K562 (cell line): Measurements from ENCODE around the gene HK2. TPM values are rescaled to one million over a fixed set of nuclear protein-coding genes. Genes with fewer than 3 reads are reported as not detected.

Source experiments
- ATAC-seq: fragments of 200-7000 bp; cut with Tn5 transposase; 3 replicates; pipeline ENCODE4 v1.9.1; 2020; ENCODE audit warnings: moderate library complexity
- BruUV-seq: library from RNA; stranded (reverse); fragments of 400-500 nt; replicated peaks from 2 replicates; lab custom pipeline; 2021; lab: Mats Ljungman, UMichigan
- CTCF ChIA-PET: fragments of 300-600 bp; formaldehyde crosslinking; extraction: SDS; loops from one replicate; lab custom pipeline; 2021; ENCODE audit warnings: low intra/inter-chr PET ratio; lab: Yijun Ruan, JAX
- POLR2A ChIA-PET: fragments of 300-600, 350-650 bp; sonication (Branson Sonifier 250); formaldehyde crosslinking; extraction: SDS; loops from one replicate; lab custom pipeline; 2021; ENCODE audit warnings: antibody characterized with exemption, inconsistent platforms; lab: Yijun Ruan, JAX
- DNase-seq, 4 experiments: peaks; one replicate each; pipeline versions ENCODE4 v3.0.0 to v3.0.0-alpha.2; 2011 to 2018; ENCODE audit warnings: low spot score in 3 of 4, mixed read lengths in 3 of 4; ENCODE audit errors: extremely low read depth in 1 of 4
- FAIRE-seq: peaks from 2 replicates; lab custom pipeline; 2011; peaks lifted over from hg19 to GRCh38; lab: Jason Lieb, UNC
- H2AFZ ChIP-seq: 2 replicates; pipeline ENCODE4 v1.6.0; 2011; ENCODE audit warnings: low read depth, low read length, control low read depth, inconsistent platforms
- H3K27ac ChIP-seq: fragments of 200-600 bp; 3 replicates; pipeline ENCODE4 v1.8.0; 2011; ENCODE audit warnings: low read depth, mild to moderate bottlenecking, control low read depth, inconsistent platforms, low read length, moderate library complexity, mixed read lengths; ENCODE audit errors: extremely low read depth
- H3K27me3 ChIP-seq, 2 experiments: fragments of 300-600 bp in 1 of 2; 2 replicates in 1 of 2; 3 replicates in 1 of 2; pipeline versions ENCODE4 v1.6.0 to v1.8.0; 2011; ENCODE audit warnings: inconsistent platforms in 2 of 2, low read length in 2 of 2, mild to moderate bottlenecking in 1 of 2, mixed read lengths in 1 of 2, moderate library complexity in 1 of 2; ENCODE audit not compliant: control insufficient read depth in 2 of 2, insufficient read depth in 2 of 2
- H3K36me3 ChIP-seq: fragments of 300-600 bp; 3 replicates; pipeline ENCODE4 v1.8.0; 2011; ENCODE audit warnings: mild to moderate bottlenecking, low read length, inconsistent platforms; ENCODE audit not compliant: control insufficient read depth, insufficient read depth
- H3K4me1 ChIP-seq, 2 experiments: fragments of 200-600 bp in 1 of 2; replicated peaks in 1 of 2; 2 replicates in 1 of 2; 3 replicates in 1 of 2; pipeline versions ENCODE4 v1.5.1 to v1.8.0; 2011; ENCODE audit warnings: inconsistent platforms in 2 of 2, low read length in 2 of 2, mild to moderate bottlenecking in 1 of 2, mixed read lengths in 1 of 2, moderate library complexity in 1 of 2; ENCODE audit not compliant: control insufficient read depth in 2 of 2, insufficient read depth in 2 of 2
- H3K4me2 ChIP-seq: 2 replicates; pipeline ENCODE4 v1.6.1; 2011; ENCODE audit warnings: low read length, control low read depth, inconsistent platforms, mixed read lengths; ENCODE audit not compliant: insufficient read depth
- H3K4me3 ChIP-seq: fragments of 200-600 bp; sonication (generic), shearing (Covaris generic); 2 replicates; pipeline ENCODE4 v1.5.1; 2016; ENCODE audit warnings: control low read depth, inconsistent platforms
- H3K79me2 ChIP-seq: fragments of 200-600 bp; 3 replicates; pipeline ENCODE4 v1.8.0; 2011; ENCODE audit warnings: low read length, inconsistent platforms; ENCODE audit not compliant: control insufficient read depth, insufficient read depth
- H3K9ac ChIP-seq, 2 experiments: 2 replicates each; pipeline versions ENCODE4 v1.6.0 to v1.6.1; 2011; ENCODE audit warnings: low read depth in 2 of 2, low read length in 2 of 2, control low read depth in 1 of 2, inconsistent platforms in 1 of 2, mild to moderate bottlenecking in 1 of 2, mixed read lengths in 1 of 2; ENCODE audit not compliant: insufficient read depth in 1 of 2
- H3K9me1 ChIP-seq: one replicate; pipeline ENCODE4 v1.6.0; 2011; ENCODE audit warnings: inconsistent platforms, mild to moderate bottlenecking, low read length, moderate library complexity; ENCODE audit not compliant: control insufficient read depth, insufficient read depth
- H3K9me3 ChIP-seq: replicated peaks from 2 replicates; pipeline ENCODE4 v1.5.1; 2011; ENCODE audit warnings: low read depth, low read length, inconsistent platforms; ENCODE audit not compliant: control insufficient read depth, insufficient read depth
- H4K20me1 ChIP-seq: replicated peaks from 2 replicates; pipeline ENCODE4 v1.6.1; 2011; ENCODE audit warnings: low read length, inconsistent platforms, mixed read lengths; ENCODE audit not compliant: control insufficient read depth, insufficient read depth
- E2F3 ChIP-seq: fragments of 250-450 bp; sonication (Bioruptor Pico); IDR thresholded peaks from 2 replicates; pipeline ENCODE4 v1.4.0; 2020; ENCODE audit warnings: mild to moderate bottlenecking
- E2F4 ChIP-seq: sonication (generic); formaldehyde crosslinking; IDR thresholded peaks from 2 replicates; pipeline ENCODE4 v1.8.0; 2022; ENCODE audit warnings: mild to moderate bottlenecking, low read depth, missing genetic modification reagents
- JUNB ChIP-seq: fragments of 450-650 bp; formaldehyde crosslinking; conservative IDR thresholded peaks from 2 replicates; pipeline ENCODE4 v1.4.0; 2020; ENCODE audit warnings: mild to moderate bottlenecking
- MCM3 ChIP-seq: fragments of 450-650 bp; IDR thresholded peaks from 2 replicates; pipeline ENCODE4 v1.6.1; 2016
- NCOR1 ChIP-seq: fragments of 450-650 bp; IDR thresholded peaks from 2 replicates; pipeline ENCODE4 v1.6.1; 2016; ENCODE audit warnings: mild to moderate bottlenecking, moderate library complexity
- NEUROD1 ChIP-seq: fragments of 150-350 bp; IDR thresholded peaks from 2 replicates; pipeline ENCODE4 v1.6.1; 2014; ENCODE audit warnings: borderline replicate concordance, low read length, low read depth; ENCODE audit not compliant: partially characterized antibody
- PTTG1 ChIP-seq: fragments of 450-650 bp; IDR thresholded peaks from 2 replicates; pipeline ENCODE4 v1.6.1; 2016; ENCODE audit warnings: low read depth, mild to moderate bottlenecking, missing genetic modification characterization, missing compliant biosample characterization
- RHOXF2B ChIP-seq: fragments of 250-450 bp; sonication (Bioruptor Pico); conservative IDR thresholded peaks from 2 replicates; pipeline ENCODE4 v1.5.1; 2021
- ZNF24 ChIP-seq: fragments of 450-650 bp; IDR thresholded peaks from 2 replicates; pipeline ENCODE4 v1.6.1; 2016
- ZNF589 ChIP-seq: fragments of 200-800 bp; sonication (Bioruptor generic); IDR thresholded peaks from 2 replicates; pipeline ENCODE4 v1.6.1; 2016; ENCODE audit warnings: low read depth, missing genetic modification characterization, missing compliant biosample characterization
- WGBS: fragments of 100-300 bp; shearing (Covaris generic); methylation state at CpG from one replicate; pipeline ENCODE4 v1.1.6; 2016; ENCODE audit warnings: low coverage, mixed read lengths; ENCODE audit not compliant: insufficient coverage; ENCODE audit errors: missing lambda C conversion rate; 5-methylcytosine and 5-hydroxymethylcytosine counted together
- in situ Hi-C: fragments of 300-500 bp; cut with MboI; formaldehyde crosslinking; loops from 4 replicates; pipeline ENCODE4 v1.15.0; 2018; ENCODE audit warnings: inconsistent platforms, mixed read lengths
- intact Hi-C: fragments of 100-400 bp; cut with micrococcal nuclease; formaldehyde crosslinking; loops from 2 replicates; pipeline ENCODE4 v1.14.2; 2022
- polyA plus RNA-seq, 8 experiments: library from polyadenylated mRNA; depleted of rRNA in 4 of 8; stranded (reverse) in 5 of 8; unstranded in 3 of 8; fragments of >200 nt; fragmentation: Nextera tagmentation in 2 of 8; fragmentation: Illumina TruSeq in 1 of 8; extraction: Ambion mirVana in 2 of 8; extraction: Trizol in 1 of 8; gene quantifications; 2 replicates each; pipeline versions ENCODE4 v1.2.1 to v1.2.3, GENCODE V29; 2011 to 2014; ENCODE audit warnings: inconsistent platforms in 1 of 8, missing spikeins in 1 of 8
- total RNA-seq, 7 experiments: library from RNA; depleted of rRNA in 6 of 7; stranded (reverse); fragments of >200 nt in 6 of 7; fragmentation: Illumina TruSeq in 2 of 7; extraction: Trizol in 2 of 7; gene quantifications; 2 replicates each; pipeline versions ENCODE4 v1.2.1 to v1.2.3, GENCODE V29; 2011 to 2021; ENCODE audit warnings: low replicate concordance in 1 of 7
- TF ChIP-seq, protein P1 (sequence below), 2 experiments: fragments of 450-650 bp; IDR thresholded peaks; 2 replicates each; pipeline ENCODE4 v1.6.1; 2016
- TF ChIP-seq, protein P2 (sequence below): sonication (generic); formaldehyde crosslinking; IDR thresholded peaks from 2 replicates; pipeline ENCODE4 v1.8.1; 2023; ENCODE audit warnings: mild to moderate bottlenecking, missing genetic modification reagents, moderate library complexity
- TF ChIP-seq, protein P3 (sequence below): sonication (generic); formaldehyde crosslinking; IDR thresholded peaks from 2 replicates; pipeline ENCODE4 v1.8.1; 2023; ENCODE audit warnings: mild to moderate bottlenecking, missing genetic modification reagents
- TF ChIP-seq, protein P4 (sequence below), 3 experiments: fragments of 200-800 bp in 1 of 3; sonication (Bioruptor generic) in 1 of 3; sonication (generic) in 1 of 3; formaldehyde crosslinking in 1 of 3; IDR thresholded peaks; 2 replicates each; pipeline versions ENCODE4 v1.6.1 to v1.8.0; 2016 to 2022; ENCODE audit warnings: mild to moderate bottlenecking in 2 of 3, missing compliant biosample characterization in 2 of 3, missing genetic modification characterization in 2 of 3, missing genetic modification reagents in 1 of 3

The HK2 gene
- total and polyA plus RNA-seq, 9 of the 15 experiments (the other 6 are each of a cell fraction or from before 2014, with no cell fraction given): 4.7 to 56.0 (median 19.9) TPM

DNA sequence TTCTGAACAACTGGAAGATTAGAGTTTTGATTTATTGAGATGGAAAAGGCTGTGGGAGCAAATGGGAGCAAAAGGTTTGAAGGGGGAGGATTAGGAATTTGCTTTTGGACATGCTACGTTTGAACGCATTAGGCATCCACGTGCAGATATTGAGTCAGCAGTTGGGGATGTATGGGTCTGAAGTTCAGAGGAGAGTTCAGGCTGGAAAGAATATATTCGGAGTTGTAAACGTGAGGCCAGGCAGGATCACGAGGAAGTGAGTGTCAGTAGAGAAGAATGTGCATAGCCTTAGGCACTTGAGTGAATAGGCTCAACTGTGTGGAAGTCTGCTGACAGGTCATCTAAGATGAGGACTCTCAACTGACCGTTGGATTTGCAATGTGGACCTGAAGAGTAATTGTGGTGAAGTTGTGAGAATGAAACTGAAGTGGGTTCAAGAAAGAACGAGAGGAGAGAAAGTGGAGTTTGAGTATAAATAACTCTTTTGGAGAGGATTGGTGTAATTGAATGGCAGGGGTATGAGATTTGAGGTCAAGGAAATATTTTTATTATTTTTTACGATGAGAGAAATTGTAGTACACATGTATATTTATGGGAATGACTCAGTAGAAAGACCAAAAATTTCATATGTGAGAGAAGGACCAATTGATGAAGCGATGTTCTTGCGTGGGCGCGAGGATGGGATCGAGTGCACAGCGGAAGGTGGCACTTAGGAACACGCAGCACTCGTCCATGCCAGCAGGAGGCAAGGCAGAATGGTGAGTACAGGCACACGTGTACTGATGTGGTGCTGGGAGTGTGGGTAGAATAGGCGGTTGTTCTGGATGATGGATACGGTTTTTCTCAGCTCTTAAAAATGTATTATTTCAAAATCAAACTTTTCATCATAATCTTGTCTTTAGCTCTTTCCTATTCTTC is 84.0 kb downstream of the HK2 start:
- no peak overlapping the region for H3K9ac ChIP-seq
- in situ Hi-C loops: loop anchor here (5.0 to 10.0 kb wide), 4 partner anchors 139 to 697 kb away; no protein-coding TSS in a partner anchor
- 13% methylated on average over 20 of the region's 20 CpGs for WGBS
- H3K4me2 ChIP-seq: no peak overlapping the region
- FAIRE-seq (no peak), DNase-seq (no peak), ATAC-seq (no peak)
- no peaks in the 10 kb centered on the region for H3K79me2 ChIP-seq
- intact Hi-C loops: loop anchor here (5.0 kb wide), 1 partner anchor 689 kb away; no protein-coding TSS in a partner anchor
- peaks cover 4 to 6% of the 10 kb centered on the region in 2 experiments; a peak in 2 of 5 replicates for H3K4me1 ChIP-seq
- ChIA-PET CTCF (no interaction called here), POLR2A (interaction anchor here (0.6 to 1.0 kb wide), 3 partner anchors 16 to 210 kb away, joined by 3 to 5 read pairs (median 3); no protein-coding TSS in a partner anchor)
- H3K36me3 ChIP-seq: no peaks in the 10 kb centered on the region
- H4K20me1 ChIP-seq: no peaks in the 10 kb centered on the region
- no peaks in the 10 kb centered on the region for H3K9me3 ChIP-seq
- no TSS peak for BruUV-seq
- no peak overlapping the region for H3K27ac ChIP-seq
- no peak overlapping the region for H2AFZ ChIP-seq
- no peak overlapping the region for H3K4me3 ChIP-seq
- H3K9me1 ChIP-seq: peaks cover 6% of the 10 kb centered on the region
- peaks cover 3 to 41% of the 10 kb centered on the region in 2 experiments; a peak in 4 of 5 replicates for H3K27me3 ChIP-seq
- TF ChIP-seq PTTG1 (no peak), RHOXF2B (CRISPR knock-in tag) (no peak), E2F4 (no peak), NEUROD1 (no peak), E2F3 (CRISPR knock-in tag) (no peak), MCM3 (no peak), ZNF589 (CRISPR knock-in tag) (no peak), JUNB (CRISPR knock-in tag) (no peak), NCOR1 (no peak), ZNF24 (no peak)
- TF ChIP-seq, protein P1, sequence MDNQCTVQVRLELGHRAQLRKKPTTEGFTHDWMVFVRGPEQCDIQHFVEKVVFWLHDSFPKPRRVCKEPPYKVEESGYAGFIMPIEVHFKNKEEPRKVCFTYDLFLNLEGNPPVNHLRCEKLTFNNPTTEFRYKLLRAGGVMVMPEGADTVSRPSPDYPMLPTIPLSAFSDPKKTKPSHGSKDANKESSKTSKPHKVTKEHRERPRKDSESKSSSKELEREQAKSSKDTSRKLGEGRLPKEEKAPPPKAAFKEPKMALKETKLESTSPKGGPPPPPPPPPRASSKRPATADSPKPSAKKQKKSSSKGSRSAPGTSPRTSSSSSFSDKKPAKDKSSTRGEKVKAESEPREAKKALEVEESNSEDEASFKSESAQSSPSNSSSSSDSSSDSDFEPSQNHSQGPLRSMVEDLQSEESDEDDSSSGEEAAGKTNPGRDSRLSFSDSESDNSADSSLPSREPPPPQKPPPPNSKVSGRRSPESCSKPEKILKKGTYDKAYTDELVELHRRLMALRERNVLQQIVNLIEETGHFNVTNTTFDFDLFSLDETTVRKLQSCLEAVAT (IDR thresholded peaks at IDR 0.05): no peak
- TF ChIP-seq, protein P2, sequence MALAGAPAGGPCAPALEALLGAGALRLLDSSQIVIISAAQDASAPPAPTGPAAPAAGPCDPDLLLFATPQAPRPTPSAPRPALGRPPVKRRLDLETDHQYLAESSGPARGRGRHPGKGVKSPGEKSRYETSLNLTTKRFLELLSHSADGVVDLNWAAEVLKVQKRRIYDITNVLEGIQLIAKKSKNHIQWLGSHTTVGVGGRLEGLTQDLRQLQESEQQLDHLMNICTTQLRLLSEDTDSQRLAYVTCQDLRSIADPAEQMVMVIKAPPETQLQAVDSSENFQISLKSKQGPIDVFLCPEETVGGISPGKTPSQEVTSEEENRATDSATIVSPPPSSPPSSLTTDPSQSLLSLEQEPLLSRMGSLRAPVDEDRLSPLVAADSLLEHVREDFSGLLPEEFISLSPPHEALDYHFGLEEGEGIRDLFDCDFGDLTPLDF (CRISPR knock-in tag): no peak
- TF ChIP-seq, protein P3, sequence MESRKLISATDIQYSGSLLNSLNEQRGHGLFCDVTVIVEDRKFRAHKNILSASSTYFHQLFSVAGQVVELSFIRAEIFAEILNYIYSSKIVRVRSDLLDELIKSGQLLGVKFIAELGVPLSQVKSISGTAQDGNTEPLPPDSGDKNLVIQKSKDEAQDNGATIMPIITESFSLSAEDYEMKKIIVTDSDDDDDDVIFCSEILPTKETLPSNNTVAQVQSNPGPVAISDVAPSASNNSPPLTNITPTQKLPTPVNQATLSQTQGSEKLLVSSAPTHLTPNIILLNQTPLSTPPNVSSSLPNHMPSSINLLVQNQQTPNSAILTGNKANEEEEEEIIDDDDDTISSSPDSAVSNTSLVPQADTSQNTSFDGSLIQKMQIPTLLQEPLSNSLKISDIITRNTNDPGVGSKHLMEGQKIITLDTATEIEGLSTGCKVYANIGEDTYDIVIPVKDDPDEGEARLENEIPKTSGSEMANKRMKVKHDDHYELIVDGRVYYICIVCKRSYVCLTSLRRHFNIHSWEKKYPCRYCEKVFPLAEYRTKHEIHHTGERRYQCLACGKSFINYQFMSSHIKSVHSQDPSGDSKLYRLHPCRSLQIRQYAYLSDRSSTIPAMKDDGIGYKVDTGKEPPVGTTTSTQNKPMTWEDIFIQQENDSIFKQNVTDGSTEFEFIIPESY (CRISPR knock-in tag): no peak
- TF ChIP-seq, protein P4, sequence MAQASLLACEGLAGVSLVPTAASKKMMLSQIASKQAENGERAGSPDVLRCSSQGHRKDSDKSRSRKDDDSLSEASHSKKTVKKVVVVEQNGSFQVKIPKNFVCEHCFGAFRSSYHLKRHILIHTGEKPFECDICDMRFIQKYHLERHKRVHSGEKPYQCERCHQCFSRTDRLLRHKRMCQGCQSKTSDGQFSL (CRISPR knock-in tag; IDR thresholded peaks at IDR 0.05): no peak
- TF ChIP-seq, protein P4 (tag; IDR thresholded peaks at IDR 0.05): no peak
